C1 segment of cervical spinal cord (tissue), 14 donors: ENCODE measurements around the gene CPT1B.
A peak's percentile ranks its signal among the peaks of the same experiment; 100 is the strongest.

Source experiments
- DNase-seq, 14 donors: peaks; one replicate each; lab custom pipeline; 2025; lab: John Stamatoyannopoulos, UW

CPT1B gene

DNA sequence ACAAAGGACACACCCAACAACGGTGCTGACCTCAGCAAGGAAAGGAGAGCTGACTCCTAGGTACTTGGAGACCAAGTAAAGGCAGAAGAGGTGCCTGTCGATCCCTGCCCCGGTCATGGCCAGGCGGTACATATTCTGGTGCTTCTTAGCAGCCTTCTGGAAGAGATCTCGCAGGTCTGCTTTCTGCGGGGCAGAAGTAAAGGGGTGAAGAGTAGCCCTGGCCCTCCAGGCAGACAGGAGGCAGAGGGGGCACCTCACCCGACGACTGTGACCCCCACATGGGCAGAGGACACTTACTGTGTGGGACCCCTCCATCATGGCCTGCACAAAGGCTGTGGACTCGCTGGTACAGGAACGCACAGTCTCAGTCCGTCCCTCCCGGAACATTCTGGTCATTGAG lies 7.4 kb downstream of the CPT1B start:
- no peak for DNase-seq

DNA sequence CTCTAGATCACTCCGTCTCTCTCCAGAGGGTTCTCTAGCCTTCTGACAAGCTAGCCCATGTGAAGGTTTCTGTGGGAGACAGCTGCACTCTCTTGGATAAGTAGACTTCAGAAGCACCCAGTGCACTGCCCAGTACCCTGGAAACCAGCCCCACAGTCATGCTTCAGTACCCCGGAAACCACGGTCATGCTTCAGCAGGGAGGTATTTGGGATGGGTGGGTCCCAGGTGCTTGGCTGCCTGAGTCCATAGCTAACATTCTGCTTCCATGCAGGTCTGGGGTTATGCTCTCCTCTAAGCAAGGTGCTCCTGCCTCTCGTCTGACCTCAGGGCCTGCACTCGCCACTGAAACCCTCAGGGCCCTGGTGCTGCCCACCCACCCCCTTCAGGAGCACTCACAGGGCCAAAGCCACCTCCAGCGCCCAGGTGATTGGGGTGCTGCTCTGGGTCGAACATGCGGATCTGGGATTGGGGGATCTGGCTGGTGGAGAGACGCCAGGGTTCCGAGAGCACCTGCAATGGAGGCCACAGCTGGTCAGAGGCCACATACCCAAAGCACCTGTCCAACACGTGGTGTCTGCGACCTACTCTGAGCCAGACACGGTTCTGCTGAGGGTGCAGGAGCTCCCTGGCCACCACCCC lies 8.2 kb downstream of the CPT1B start:
- DNase-seq = no peak

DNA sequence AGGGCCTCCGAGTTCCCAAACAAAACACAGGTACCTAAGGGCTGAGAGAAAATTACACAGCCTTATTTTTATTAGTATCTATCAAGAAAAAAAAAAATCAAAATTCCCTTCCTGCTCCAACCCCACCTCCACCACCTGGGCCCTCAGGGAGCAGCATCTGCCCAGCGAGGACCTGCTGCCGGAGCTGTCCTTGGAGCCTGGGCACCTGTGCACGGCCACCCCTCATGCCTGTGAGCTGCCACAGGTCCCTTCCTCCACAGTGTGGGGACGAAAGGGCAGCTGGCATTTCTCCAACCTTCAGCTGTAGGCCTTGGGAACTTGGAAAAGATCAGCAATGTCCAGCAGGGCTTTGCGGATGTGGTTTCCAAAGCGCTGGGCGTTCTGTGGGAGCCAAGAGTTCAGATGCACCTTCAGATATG lies 9.2 kb downstream of the CPT1B start:
- no peak for DNase-seq

DNA sequence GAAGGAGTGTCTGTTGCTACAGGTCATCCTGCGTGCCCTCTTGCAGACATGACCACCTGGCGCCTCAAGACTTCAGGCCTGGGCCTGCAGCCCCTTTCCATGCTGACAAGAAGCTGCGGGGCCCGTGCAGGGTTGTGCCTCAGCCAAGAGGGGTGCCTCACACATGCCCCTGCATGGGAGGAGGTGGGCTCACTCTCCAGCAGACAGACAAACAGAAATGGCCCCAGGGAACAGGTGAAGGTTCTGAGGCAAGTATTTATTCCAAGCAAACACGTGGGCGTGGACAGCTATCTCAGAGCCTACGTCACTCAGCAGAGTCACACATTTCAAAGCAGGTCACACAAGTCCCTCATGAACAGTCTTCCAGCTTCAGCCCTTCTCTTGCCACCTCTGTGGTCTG lies 9.6 kb downstream of the CPT1B start:
- DNase-seq = no peak

DNA sequence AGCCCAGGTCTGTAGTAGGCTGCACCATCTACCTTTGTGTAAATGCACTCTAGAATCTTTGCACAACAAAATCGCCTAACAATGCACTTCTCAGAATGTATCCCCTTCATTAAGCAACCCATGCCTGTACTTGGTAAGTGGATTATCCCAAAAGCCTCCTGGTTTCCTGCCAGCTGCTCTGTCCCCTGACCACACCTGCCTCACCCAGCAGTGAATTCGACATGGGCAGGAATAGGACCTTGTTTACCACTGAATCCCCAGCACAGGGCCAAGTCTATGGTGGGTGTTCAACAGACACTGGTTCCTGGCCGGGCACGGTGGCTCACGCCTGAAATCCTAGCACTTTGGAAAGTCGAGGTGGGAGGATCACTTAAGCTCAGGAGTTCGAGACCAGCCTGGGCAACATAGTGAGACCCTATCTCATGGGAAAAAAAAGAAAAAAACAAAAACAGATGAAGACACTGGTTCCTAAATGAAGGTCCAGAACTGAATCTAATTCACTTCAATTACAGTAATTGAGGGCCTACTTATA lies 10.4 kb downstream of the CPT1B start:
- DNase-seq = no peak

DNA sequence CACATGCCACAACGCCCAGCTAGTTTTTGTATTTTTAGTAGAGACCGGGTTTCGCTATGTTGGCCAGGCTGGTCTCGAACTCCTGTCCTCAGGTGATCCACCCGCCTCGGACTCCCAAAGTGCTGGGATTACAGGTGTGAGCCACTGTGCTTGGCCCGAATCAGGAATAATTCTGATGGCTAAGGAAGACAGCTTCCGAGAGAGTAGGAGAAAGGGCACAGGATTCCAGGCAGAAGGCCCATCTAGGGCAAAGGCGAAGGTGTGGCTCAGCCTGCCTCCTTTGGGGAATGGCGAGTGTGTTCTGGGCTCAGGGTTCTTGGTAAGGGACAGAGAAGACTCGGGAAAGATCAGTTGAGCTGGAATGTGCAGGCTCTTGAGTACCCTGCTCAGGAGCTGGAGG lies 13.9 kb downstream of the CPT1B start:
- DNase-seq = no peak

DNA sequence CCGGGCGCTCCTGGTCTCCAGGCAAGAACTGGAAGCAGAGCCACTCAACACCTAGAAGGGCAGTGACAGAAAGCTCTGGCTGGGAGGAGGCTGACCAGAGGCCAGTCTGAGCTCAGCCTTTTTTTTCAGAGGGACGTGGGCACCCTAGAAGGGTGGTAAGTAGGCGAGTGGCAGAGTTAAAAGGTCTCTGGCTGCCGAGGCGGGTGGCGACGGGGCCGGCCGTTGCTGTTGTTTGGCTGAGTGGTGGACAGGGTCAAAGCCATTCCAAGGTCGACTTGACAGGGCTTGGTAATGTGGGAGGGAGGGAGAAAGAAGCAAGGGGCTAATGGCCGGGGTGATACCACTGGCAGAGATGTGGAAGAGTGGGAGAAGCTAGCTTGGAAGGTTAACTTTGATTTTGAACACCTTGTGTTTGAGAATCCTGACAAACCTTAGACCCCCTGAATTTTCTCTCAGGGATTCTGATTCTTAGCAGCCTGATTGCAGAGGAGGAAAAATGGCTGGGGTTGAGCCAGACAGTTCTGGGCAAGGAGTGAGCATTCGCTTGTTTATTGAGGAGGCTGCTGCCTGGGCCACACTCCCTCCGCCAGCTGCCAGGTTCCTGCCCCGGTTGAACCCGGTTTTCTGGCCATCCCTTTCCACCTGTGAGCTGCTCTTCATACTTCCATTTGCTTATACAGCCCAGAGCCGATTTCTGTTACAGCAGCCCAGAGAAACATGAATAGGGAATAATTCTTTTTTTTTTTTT lies 14.6 kb downstream of the CPT1B start:
- DNase-seq = peak in 1 of 14 donors; percentile 77

DNA sequence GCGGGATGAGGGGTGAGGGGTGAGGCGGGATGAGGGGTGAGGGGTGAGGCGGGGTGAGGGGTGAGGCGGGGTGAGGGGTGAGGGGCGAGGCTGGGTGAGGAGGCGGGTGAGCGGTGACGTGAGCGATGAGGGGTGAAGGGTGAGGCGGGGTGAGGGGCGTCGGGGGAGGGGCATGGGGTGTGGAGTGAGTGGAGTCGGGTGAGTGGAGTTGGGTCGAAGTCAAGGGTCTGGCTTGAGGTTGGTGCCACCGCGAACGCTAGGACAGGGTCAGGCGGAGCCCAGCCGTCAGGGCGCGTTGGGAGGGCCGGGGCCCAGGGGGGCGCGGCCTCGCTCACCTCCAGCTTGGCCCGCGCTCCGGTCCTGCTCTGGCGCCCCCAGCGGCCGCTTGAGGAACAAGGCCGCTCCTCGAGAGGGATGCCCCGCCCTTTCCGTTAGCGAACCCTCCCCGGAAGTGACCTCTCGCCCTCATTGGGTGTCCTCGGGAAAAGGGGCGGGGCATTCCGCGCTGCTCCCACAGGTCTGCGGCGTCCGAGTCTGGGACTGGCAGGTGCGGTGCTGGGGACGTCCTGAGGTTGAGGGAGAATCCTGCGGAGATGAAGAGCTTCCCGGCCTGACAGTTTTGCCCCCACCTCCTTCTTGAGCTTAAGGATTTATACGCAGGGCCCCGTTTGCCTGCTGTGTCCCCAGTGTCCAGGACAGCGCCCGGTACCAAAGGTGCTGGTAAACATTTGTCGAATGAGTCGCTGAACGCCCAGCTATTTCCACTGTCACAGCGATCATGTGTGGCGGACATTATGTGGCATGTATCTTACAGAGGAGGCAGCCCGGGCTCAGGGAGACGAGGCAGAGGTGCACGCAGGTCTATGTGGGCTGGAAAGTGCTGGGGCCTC lies 15.5 kb downstream of the CPT1B start, which contains the start of gene SYCE3:
SYCE3 (minus strand) TSS at position 397 of the 890 bp plus-strand sequence. CDS start 6,514 bp downstream, outside the sequence.
- DNase-seq = peak; percentile 23 to 96 (median 90)

DNA sequence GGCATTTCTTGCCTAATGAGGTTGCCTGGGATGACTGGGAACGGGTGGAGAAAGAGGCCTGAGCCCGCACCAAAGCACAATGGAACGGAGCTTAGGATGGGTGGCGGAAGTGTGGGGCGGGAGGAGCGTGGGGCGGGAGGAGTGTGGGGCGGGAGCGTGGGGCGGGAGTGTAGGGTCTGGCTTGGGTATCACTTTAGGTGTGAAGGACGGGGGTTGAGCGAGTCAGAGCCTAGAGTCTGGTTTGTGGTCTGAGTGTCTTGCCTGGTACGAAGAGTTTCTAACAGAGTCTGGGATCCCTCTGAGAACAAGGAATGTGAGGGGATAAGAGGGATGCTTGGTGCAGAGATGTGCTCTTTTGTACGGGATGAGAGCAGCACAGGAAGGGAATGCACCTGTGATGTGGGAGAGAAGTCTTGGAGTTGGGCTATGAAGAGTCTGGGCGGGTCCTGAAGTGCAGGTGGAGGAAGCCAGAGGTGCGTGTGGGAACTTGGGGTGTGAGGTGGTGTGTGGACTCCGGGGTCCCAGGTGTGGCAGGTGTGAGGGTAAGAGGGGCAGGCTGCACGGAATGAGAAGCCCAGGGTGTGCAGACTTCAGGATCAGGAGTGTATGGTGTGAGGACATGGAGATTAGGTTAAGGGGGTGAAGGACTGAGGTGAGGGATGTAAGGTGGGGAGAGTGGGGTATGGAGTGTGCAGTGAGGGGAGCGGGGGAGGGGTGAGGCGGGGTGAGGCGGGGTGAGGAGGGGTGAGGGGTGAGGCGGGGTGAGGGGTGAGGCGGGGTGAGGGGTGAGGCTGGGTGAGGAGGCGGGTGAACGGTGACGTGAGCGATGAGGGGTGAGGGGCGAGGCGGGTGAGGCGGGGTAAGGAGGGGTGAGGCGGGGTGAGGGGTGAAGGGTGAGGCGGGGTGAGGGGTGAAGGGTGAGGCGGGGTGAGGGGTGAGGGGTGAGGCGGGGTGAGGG lies 16.5 kb downstream of the CPT1B start:
- no peak for DNase-seq

DNA sequence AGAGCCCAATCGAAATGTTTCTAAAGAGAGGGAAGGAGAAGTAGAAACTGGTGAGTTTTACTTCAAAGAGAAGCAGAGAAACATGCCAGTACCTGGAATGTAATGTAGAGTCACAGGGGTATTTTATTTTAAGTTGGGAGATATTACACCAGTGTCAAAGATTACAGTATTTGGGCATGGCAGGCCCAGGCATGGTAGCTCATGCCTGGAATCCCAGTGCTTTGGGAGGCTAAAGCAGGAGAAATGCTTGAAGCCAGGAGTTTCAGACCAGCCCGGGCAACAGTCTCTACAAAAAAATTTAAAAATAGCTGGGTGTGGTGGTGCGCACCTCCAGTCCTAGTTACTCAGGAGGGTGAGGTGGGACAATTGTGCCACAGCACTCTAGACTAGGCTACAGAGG lies 18.2 kb downstream of the CPT1B start:
- DNase-seq = no peak

DNA sequence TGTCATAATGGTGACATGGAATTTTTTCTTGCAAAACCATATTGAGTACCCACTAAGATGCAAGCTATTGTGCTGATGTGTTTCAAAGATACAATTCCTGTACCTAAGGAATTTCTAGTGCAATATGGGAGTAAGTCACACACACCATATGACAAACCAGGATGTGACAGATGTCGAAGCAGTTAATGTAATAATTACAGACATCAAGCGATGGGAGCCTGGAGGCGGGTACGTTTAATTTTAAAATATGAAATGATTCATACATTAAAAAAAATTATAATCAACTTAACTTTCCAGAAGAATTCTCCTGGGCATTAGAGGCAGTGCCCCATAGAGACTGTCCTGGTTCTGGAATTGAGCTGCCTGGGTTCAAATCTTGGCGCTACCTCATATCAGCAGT lies 21.5 kb downstream of the CPT1B start:
- DNase-seq = no peak

DNA sequence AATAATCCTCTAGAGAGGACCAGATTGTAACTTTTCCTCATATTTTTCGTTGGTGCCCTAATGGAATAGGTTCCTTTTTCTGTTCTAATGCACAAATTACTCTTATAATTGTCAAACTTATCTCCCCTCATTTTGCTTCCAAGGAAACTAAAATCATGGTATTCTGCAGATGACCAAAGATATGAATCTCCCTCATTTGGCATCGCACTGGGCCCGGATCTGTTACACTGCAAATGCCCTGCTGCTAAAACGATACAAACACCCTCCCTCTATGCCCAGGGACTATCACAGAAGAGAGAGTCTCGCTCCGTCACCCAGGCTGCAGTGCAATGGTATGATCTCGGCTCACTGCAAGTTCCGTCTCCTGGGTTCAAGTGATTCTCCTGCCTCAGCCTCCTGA lies 24.9 kb downstream of the CPT1B start:
- DNase-seq = no peak

DNA sequence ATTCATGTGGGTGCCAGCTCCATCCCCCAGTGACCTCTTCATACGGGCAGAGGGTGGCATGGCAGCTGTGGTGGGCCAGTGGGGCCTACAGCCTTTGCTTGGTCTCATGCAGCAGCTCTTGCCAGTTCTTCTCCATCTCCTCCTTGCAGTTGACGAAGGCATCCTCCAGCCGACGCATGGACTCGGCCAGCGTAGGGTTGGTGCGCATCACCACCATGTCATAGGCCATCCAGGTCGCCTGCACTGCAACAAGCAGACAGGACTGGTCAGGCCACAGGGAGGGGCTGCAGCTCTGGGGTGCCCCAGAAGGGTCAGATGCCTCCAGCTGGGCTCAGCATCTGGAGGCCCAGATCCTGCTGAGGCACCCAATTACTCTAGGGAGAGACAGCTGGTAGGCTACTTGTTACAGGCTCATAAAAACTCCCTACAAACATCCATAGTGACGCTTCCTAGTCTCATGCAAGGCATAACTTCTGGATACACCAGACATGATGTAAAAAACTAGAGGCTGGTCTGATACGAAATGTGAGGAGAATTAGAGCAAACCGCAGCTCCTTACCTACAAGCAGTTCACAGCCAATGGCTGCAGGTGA lies 27.0 kb downstream of the CPT1B start:
- no peak for DNase-seq

DNA sequence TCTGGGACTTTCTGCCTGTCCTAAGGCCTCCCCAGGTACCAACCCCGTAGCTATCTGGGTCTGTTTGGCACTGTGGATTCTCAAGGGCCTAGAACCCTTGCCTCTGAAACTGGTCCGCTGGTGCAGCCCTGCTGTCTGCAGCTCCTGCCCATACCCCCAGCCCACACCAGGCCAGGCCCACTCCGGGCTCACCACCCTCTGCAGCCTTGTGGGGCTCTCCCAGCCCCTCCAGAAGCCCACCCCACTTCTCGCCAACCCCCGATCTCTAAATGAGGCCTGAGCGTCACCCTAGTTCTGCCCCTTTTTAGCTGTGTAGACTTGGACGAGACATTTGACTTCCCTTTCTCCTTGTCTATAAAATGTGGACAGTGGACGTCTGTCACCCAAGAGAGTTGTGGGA lies 27.8 kb downstream of the CPT1B start:
- no peak for DNase-seq

DNA sequence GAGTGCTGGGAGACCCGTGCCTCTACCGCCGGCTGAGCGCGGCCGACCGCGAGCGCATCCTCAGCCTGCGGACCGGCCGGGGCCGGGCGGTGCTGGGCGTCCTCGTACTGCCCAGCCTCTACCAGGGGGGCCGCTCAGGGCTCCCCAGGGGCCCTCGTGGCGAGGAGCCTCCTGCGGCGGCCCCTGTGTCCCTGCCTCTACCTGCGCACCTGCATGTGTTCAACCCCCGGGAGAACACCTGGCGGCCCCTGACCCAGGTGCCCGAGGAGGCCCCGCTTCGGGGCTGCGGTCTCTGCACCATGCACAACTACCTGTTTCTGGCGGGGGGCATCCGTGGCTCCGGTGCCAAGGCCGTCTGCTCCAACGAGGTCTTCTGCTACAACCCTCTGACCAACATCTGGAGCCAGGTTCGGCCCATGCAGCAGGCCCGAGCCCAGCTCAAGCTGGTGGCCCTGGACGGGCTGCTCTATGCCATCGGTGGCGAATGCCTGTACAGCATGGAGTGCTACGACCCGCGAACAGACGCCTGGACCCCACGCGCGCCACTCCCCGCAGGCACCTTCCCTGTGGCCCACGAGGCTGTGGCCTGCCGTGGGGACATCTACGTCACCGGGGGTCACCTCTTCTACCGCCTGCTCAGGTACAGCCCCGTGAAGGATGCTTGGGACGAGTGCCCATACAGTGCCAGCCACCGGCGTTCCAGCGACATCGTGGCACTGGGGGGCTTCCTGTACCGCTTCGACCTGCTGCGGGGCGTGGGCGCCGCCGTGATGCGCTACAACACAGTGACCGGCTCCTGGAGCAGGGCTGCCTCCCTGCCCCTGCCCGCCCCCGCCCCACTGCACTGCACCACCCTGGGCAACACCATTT lies 29.1 kb downstream of the CPT1B start:
- no peak for DNase-seq

DNA sequence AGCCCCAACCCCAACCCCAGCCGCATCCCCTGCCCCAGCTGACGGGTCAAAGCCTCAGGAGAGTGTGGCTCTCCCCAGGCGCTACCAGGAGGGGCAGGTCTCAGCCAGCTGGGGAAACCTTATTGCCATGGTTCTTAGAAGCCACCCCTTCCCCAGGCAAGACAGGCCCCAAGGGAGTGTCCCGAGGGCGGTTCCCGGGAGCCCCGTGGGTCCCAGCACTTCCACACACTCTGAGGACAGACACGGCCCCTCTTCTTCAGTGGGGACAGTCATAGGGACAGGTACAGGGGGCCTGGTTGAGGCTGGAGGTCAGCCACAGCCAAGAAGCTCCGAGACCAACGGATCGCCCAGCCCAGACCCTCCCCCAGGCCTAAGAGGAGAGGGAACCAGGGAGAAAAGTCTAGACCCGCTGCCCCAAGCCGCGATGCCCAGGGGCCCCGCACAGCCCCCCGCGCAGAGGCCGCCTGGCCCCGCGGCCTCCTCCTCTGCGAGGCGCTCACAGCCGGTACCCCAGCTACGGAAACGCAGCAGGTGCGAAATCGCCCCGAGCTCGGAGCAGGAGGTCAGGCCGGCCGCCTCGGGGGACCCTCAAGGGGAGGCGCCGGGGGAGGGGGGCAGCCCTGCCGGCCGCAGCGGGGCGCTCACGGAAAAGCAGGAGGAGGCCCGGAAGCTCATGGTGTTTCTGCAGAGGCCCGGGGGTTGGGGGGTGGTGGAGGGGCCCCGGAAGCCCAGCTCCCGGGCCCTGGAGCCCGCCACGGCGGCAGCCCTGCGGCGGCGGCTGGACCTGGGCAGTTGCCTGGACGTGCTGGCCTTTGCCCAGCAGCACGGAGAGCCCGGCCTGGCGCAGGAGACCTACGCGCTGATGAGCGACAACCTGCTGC lies 29.9 kb downstream of the CPT1B start:
- DNase-seq = no peak

DNA sequence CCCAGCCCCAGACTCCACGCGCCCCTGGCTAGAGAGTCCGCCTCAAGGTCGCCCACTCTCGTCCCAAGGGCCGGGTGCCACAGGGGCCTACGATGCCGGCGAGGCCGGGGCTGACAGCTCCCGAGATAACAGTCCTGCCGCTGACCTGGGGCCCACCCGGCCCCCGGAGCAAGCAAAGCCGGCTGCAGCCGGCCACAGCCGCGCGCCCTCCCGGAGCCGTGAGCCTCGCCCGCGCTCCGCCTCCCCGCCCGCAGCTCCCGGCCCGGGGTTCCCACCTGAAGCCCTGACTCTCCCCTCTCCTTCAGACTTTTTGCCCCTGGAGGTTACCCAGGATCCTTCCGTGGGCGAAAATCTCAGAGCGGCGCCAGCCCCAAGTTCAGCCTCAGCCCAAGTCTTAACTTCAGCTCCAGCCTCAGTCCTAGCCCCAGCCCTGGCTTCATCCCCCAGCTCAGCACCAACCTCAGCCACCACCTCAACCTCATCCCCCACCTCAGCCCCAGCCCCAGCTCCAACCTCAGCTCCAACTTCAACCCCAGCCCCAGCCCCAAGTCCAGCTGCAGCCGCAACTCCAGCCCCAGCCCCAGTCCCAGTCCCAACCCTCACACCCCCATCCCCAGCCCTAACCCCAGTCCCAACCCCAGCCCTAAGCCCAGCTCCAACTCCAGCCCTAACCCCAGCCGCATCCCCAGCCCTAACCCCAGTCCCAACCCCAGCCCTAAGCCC lies 30.8 kb downstream of the CPT1B start:
- no peak for DNase-seq
